ENCODE data around the gene BNIP1.

The BNIP1 gene

GRCh38 chr5:173163219-173163618, 18.9 kb downstream of the BNIP1 start:
- no peak overlapping the region for H3K9ac ChIP-seq (ENCODE audit: low read depth, low read length)

GRCh38 chr5:173165177-173166016, 21.1 kb downstream of the BNIP1 start:
- DNase-seq (no peak), ATAC-seq (ENCODE audit: insufficient read depth, low read depth) (no peak)
- Histone ChIP-seq H4K20me1 (ENCODE audit: insufficient read depth, low read length) (no peaks in the 10 kb centered on the region), H3K9me3 (ENCODE audit: insufficient read depth, low read length, severe bottlenecking) (no peaks in the 10 kb centered on the region), H3K27me3 (ENCODE audit: insufficient read depth, low read length, poor library complexity) (no peaks in the 10 kb centered on the region), H3K9ac (ENCODE audit: low read depth, low read length) (no peak overlapping the region), H3K79me2 (ENCODE audit: insufficient read depth, low read length) (no peaks in the 10 kb centered on the region), H3K4me1 (ENCODE audit: insufficient read depth, low read length) (no peaks in the 10 kb centered on the region), H3K4me2 (ENCODE audit: insufficient read depth, low read length) (no peak overlapping the region), H3K4me3 (ENCODE audit: low read depth in 1 of 2, low read length in 2 of 2) (no peak overlapping the region), H3K27ac (ENCODE audit: low read length) (no peak overlapping the region), H2AFZ (ENCODE audit: low read depth, low read length) (no peak overlapping the region), H3K36me3 (ENCODE audit: insufficient read depth, low read length) (peaks cover 29% of the 10 kb centered on the region)
- no peak for TF ChIP-seq EZH2 (IDR thresholded peaks at IDR 0.05; ENCODE audit: borderline replicate concordance, low read depth, low read length, severe bottlenecking)
- TF ChIP-seq, protein P1, sequence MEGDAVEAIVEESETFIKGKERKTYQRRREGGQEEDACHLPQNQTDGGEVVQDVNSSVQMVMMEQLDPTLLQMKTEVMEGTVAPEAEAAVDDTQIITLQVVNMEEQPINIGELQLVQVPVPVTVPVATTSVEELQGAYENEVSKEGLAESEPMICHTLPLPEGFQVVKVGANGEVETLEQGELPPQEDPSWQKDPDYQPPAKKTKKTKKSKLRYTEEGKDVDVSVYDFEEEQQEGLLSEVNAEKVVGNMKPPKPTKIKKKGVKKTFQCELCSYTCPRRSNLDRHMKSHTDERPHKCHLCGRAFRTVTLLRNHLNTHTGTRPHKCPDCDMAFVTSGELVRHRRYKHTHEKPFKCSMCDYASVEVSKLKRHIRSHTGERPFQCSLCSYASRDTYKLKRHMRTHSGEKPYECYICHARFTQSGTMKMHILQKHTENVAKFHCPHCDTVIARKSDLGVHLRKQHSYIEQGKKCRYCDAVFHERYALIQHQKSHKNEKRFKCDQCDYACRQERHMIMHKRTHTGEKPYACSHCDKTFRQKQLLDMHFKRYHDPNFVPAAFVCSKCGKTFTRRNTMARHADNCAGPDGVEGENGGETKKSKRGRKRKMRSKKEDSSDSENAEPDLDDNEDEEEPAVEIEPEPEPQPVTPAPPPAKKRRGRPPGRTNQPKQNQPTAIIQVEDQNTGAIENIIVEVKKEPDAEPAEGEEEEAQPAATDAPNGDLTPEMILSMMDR (IDR thresholded peaks at IDR 0.05; ENCODE audit: borderline replicate concordance, extremely low read depth, low read length, poor library complexity, severe bottlenecking) = no peak

More at GRCh38 chr5:173163219-173163618, 18.9 kb downstream of the BNIP1 start:
- Histone ChIP-seq H4K20me1 (ENCODE audit: insufficient read depth, low read length) (no peaks in the 10 kb centered on the region), H3K36me3 (ENCODE audit: insufficient read depth, low read length) (peaks cover 45% of the 10 kb centered on the region), H2AFZ (ENCODE audit: low read depth, low read length) (no peak overlapping the region), H3K9me3 (ENCODE audit: insufficient read depth, low read length, severe bottlenecking) (no peaks in the 10 kb centered on the region), H3K27ac (ENCODE audit: low read length) (no peak overlapping the region), H3K4me1 (ENCODE audit: insufficient read depth, low read length) (no peaks in the 10 kb centered on the region), H3K4me2 (ENCODE audit: insufficient read depth, low read length) (no peak overlapping the region), H3K27me3 (ENCODE audit: insufficient read depth, low read length, poor library complexity) (no peaks in the 10 kb centered on the region), H3K4me3 (ENCODE audit: low read depth in 1 of 2, low read length in 2 of 2) (no peak overlapping the region), H3K79me2 (ENCODE audit: insufficient read depth, low read length) (no peaks in the 10 kb centered on the region)
- ATAC-seq (ENCODE audit: insufficient read depth, low read depth) = no peak
- TF ChIP-seq EZH2 (IDR thresholded peaks at IDR 0.05; ENCODE audit: borderline replicate concordance, low read depth, low read length, severe bottlenecking) = no peak
- TF ChIP-seq, protein P1 (IDR thresholded peaks at IDR 0.05; ENCODE audit: borderline replicate concordance, extremely low read depth, low read length, poor library complexity, severe bottlenecking) = no peak
- DNase-seq = no peak

DNA sequence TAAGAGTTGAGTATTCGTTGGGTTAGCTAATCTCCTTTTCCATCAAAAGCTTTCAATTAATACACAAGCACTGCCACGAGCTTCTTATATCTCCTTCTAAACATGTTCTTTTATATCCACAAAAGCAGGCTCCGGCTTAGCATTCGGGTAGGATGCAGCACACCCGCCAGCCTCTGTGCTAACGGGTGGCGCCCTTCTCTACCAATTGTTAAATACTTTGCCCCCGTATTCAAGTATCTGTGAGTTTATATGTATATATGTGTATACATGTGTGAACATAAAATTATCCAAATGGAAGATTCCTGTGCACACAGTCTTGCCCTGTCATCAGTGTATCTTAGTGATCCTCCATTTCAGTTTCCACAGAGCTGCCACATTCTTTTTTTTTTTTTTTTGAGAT, 27.8 kb downstream of the BNIP1 start:
- Histone ChIP-seq H3K4me3 (ENCODE audit: low read depth in 1 of 2, low read length in 2 of 2) (no peak overlapping the region), H2AFZ (ENCODE audit: low read depth, low read length) (no peak overlapping the region), H3K27me3 (ENCODE audit: insufficient read depth, low read length, poor library complexity) (no peaks in the 10 kb centered on the region), H3K9me3 (ENCODE audit: insufficient read depth, low read length, severe bottlenecking) (no peaks in the 10 kb centered on the region), H3K4me2 (ENCODE audit: insufficient read depth, low read length) (no peak overlapping the region), H4K20me1 (ENCODE audit: insufficient read depth, low read length) (no peaks in the 10 kb centered on the region), H3K79me2 (ENCODE audit: insufficient read depth, low read length) (no peaks in the 10 kb centered on the region), H3K27ac (ENCODE audit: low read length) (no peak overlapping the region), H3K4me1 (ENCODE audit: insufficient read depth, low read length) (no peaks in the 10 kb centered on the region), H3K9ac (ENCODE audit: low read depth, low read length) (no peak overlapping the region), H3K36me3 (ENCODE audit: insufficient read depth, low read length) (no peaks in the 10 kb centered on the region)
- TF ChIP-seq EZH2 (IDR thresholded peaks at IDR 0.05; ENCODE audit: borderline replicate concordance, low read depth, low read length, severe bottlenecking) = no peak
- TF ChIP-seq, protein P1 (IDR thresholded peaks at IDR 0.05; ENCODE audit: borderline replicate concordance, extremely low read depth, low read length, poor library complexity, severe bottlenecking) = no peak
- DNase-seq = no peak
- no peak for ATAC-seq (ENCODE audit: insufficient read depth, low read depth)
